ENCODE data around the gene FAM131A.

Gene FAM131A

GRCh38 chr3:184360070-184360928 lies 22.9 kb downstream of the FAM131A start:
- Mint-ChIP-seq H3K27ac (no peak overlapping the region), H3K4me3 (peak overlapping the region; percentile 71 to 79), H3K9me3 (no peaks in the 10 kb centered on the region), H3K4me1 (ENCODE audit: low read depth in 2 of 2) (peaks cover 18 to 19% of the 10 kb centered on the region in 2 donors), H3K27me3 (no peaks in the 10 kb centered on the region), H3K36me3 (ENCODE audit: insufficient read depth) (peaks cover 30% of the 10 kb centered on the region)
- no peak for ATAC-seq (replicated peaks)
- DNase-seq, result no peak

GRCh38 chr3:184360929-184361531 lies 23.6 kb downstream of the FAM131A start:
- ATAC-seq (replicated peaks), result no peak
- no peaks in the 10 kb centered on the region for H3K9me3 Mint-ChIP-seq
- no peak for DNase-seq
- H3K27me3 Mint-ChIP-seq, result no peaks in the 10 kb centered on the region
- peaks cover 19 to 20% of the 10 kb centered on the region in 2 donors for H3K4me1 Mint-ChIP-seq (ENCODE audit: low read depth in 2 of 2)
- no peak overlapping the region for H3K27ac Mint-ChIP-seq
- H3K4me3 Mint-ChIP-seq, result peak overlapping the region; percentile 71 to 79
- peaks cover 36% of the 10 kb centered on the region for H3K36me3 Mint-ChIP-seq (ENCODE audit: insufficient read depth)

- Mint-ChIP-seq H3K27me3 (no peaks in the 10 kb centered on the region), H3K9me3 (no peaks in the 10 kb centered on the region), H3K27ac (peak within 1 kb of the TSS; percentile 87 to 95), H3K4me3 (peak within 1 kb of the TSS; percentile 89 to 99), H3K36me3 (ENCODE audit: insufficient read depth) (peaks cover 41% of the 10 kb centered on the region), H3K4me1 (ENCODE audit: low read depth in 2 of 2) (peaks cover 19 to 20% of the 10 kb centered on the region in 2 donors)
- peak; percentile 23 for ATAC-seq (replicated peaks)
- peak in 2 of 3 experiments; percentile 21 to 39 for DNase-seq
Observed at GRCh38 chr3:184361532-184361931, 24.1 kb downstream of the FAM131A start, which contains the start of the genes CLCN2 and POLR2H. Gene CLCN2 (minus strand): TSS chr3:184361605. CDS start chr3:184361479, 126 bp downstream. Gene POLR2H (plus strand): TSS chr3:184361710. CDS start chr3:184363493, 1,783 bp downstream.

- DNase-seq (peak in 1 of 3 experiments; percentile 23), ATAC-seq (replicated peaks) (peak; percentile 8)
- Mint-ChIP-seq H3K9me3 (no peaks in the 10 kb centered on the region), H3K27me3 (no peaks in the 10 kb centered on the region), H3K27ac (peak overlapping the region; percentile 87 to 95), H3K4me1 (ENCODE audit: low read depth in 2 of 2) (peaks cover 19 to 24% of the 10 kb centered on the region in 2 donors), H3K4me3 (peak overlapping the region; percentile 89 to 99), H3K36me3 (ENCODE audit: insufficient read depth) (peaks cover 46% of the 10 kb centered on the region)
Observed at GRCh38 chr3:184361932-184362667, 24.7 kb downstream of the FAM131A start.

- H3K36me3 Mint-ChIP-seq (ENCODE audit: insufficient read depth), result peaks cover 54% of the 10 kb centered on the region
- peak overlapping the region; percentile 89 to 99 for H3K4me3 Mint-ChIP-seq
- ATAC-seq (replicated peaks) (peak; percentile 86), DNase-seq (peak; percentile 90 to 93 (median 92))
- H3K4me1 Mint-ChIP-seq (ENCODE audit: low read depth in 2 of 2), result peaks cover 19 to 24% of the 10 kb centered on the region in 2 donors
- no peaks in the 10 kb centered on the region for H3K27me3 Mint-ChIP-seq
- peak overlapping the region; percentile 87 to 95 for H3K27ac Mint-ChIP-seq
- H3K9me3 Mint-ChIP-seq, result no peaks in the 10 kb centered on the region
Observed at GRCh38 chr3:184362668-184363546, 25.5 kb downstream of the FAM131A start.

- Mint-ChIP-seq H3K4me1 (ENCODE audit: low read depth in 2 of 2) (peaks cover 18 to 25% of the 10 kb centered on the region in 2 donors), H3K4me3 (no peak overlapping the region), H3K9me3 (no peaks in the 10 kb centered on the region), H3K27ac (no peak overlapping the region), H3K36me3 (ENCODE audit: insufficient read depth) (peaks cover 61% of the 10 kb centered on the region), H3K27me3 (no peaks in the 10 kb centered on the region)
- ATAC-seq (replicated peaks), result no peak
- no peak for DNase-seq
Observed at GRCh38 chr3:184366619-184367289, 29.4 kb downstream of the FAM131A start.

GRCh38 chr3:184368116-184368515 lies 30.7 kb downstream of the FAM131A start:
- no peaks in the 10 kb centered on the region for H3K9me3 Mint-ChIP-seq
- peaks cover 54% of the 10 kb centered on the region for H3K36me3 Mint-ChIP-seq (ENCODE audit: insufficient read depth)
- H3K27me3 Mint-ChIP-seq, result no peaks in the 10 kb centered on the region
- no peak for DNase-seq
- H3K27ac Mint-ChIP-seq, result peak overlapping the region in 1 of 2 donors; percentile 19
- peaks cover 12 to 21% of the 10 kb centered on the region in 2 donors for H3K4me1 Mint-ChIP-seq (ENCODE audit: low read depth in 2 of 2)
- no peak overlapping the region for H3K4me3 Mint-ChIP-seq
- no peak for ATAC-seq (replicated peaks)

GRCh38 chr3:184368586-184369183 lies 31.3 kb downstream of the FAM131A start:
- Mint-ChIP-seq H3K4me3 (no peak overlapping the region), H3K4me1 (ENCODE audit: low read depth in 2 of 2) (peaks cover 12 to 16% of the 10 kb centered on the region in 2 donors), H3K36me3 (ENCODE audit: insufficient read depth) (peaks cover 48% of the 10 kb centered on the region), H3K27me3 (no peaks in the 10 kb centered on the region), H3K27ac (no peak overlapping the region), H3K9me3 (no peaks in the 10 kb centered on the region)
- DNase-seq (no peak), ATAC-seq (replicated peaks) (no peak)

GRCh38 chr3:184371570-184372018 lies 34.2 kb downstream of the FAM131A start:
- DNase-seq (peak; percentile 36 to 44 (median 41)), ATAC-seq (replicated peaks) (peak; percentile 89)
- H3K4me1 Mint-ChIP-seq (ENCODE audit: low read depth in 2 of 2), result peaks cover 3 to 6% of the 10 kb centered on the region in 2 donors
- H3K9me3 Mint-ChIP-seq, result no peaks in the 10 kb centered on the region
- peaks cover 17 to 20% of the 10 kb centered on the region in 2 donors for H3K27me3 Mint-ChIP-seq
- H3K4me3 Mint-ChIP-seq, result no peak overlapping the region
- peaks cover 25% of the 10 kb centered on the region for H3K36me3 Mint-ChIP-seq (ENCODE audit: insufficient read depth)
- H3K27ac Mint-ChIP-seq, result no peak overlapping the region

GRCh38 chr3:184372296-184372821 lies 35.0 kb downstream of the FAM131A start:
- DNase-seq (no peak), ATAC-seq (replicated peaks) (no peak)
- no peak overlapping the region for H3K4me3 Mint-ChIP-seq
- peaks cover 18% of the 10 kb centered on the region for H3K36me3 Mint-ChIP-seq (ENCODE audit: insufficient read depth)
- H3K4me1 Mint-ChIP-seq (ENCODE audit: low read depth in 2 of 2), result peaks cover 3% of the 10 kb centered on the region in 2 donors
- H3K27ac Mint-ChIP-seq, result peak overlapping the region in 1 of 2 donors; percentile 7
- no peaks in the 10 kb centered on the region for H3K9me3 Mint-ChIP-seq
- peaks cover 25 to 28% of the 10 kb centered on the region in 2 donors for H3K27me3 Mint-ChIP-seq

GRCh38 chr3:184372911-184373310 lies 35.5 kb downstream of the FAM131A start:
- ATAC-seq (replicated peaks) (no peak), DNase-seq (no peak)
- Mint-ChIP-seq H3K4me1 (ENCODE audit: low read depth in 2 of 2) (peaks cover 3 to 5% of the 10 kb centered on the region in 2 donors), H3K4me3 (no peak overlapping the region), H3K27me3 (peaks cover 31 to 33% of the 10 kb centered on the region in 2 donors), H3K9me3 (no peaks in the 10 kb centered on the region), H3K27ac (no peak overlapping the region), H3K36me3 (ENCODE audit: insufficient read depth) (peaks cover 13% of the 10 kb centered on the region)

Measured in effector memory CD8-positive, alpha-beta T cell (primary cell).